NCI-H2029 treated with DMSO at 0.1 percent for 48 hours (cell line): ENCODE measurements around the gene GPR137B.
A peak's percentile ranks its signal among the peaks of the same experiment; 100 is the strongest.
"Not testable (repeated sequence)": the region's sequence is repeated elsewhere in the genome, so short reads cannot be mapped to it uniquely, and the experiment has no call there.

Experiments used
- DNase-seq: peaks from one replicate; lab custom pipeline; 2025; lab: John Stamatoyannopoulos, UW

The GPR137B gene

GRCh38 chr1:236161230-236161629 lies 18.9 kb downstream of the GPR137B start:
- no peak for DNase-seq

DNA sequence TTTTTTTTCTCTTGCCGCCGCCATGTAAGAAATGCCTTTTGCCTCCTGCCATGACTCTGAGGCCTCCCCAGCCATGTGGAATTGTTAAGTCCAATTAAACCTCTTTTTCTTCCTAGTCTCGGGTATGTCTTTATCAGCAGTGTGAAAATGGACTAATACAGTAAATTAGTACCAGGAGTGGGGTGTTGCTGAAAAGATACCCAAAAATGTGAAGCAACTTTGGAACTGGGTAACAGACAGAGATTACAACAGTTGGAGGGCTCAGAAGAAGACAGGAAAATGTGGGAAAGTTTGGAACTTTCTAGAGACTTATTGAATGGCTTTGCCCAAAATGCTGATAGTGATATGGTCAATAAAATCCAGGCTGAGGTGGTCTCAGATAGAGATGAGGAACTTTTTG lies 19.4 kb downstream of the GPR137B start:
- DNase-seq = not testable (repeated sequence)

DNA sequence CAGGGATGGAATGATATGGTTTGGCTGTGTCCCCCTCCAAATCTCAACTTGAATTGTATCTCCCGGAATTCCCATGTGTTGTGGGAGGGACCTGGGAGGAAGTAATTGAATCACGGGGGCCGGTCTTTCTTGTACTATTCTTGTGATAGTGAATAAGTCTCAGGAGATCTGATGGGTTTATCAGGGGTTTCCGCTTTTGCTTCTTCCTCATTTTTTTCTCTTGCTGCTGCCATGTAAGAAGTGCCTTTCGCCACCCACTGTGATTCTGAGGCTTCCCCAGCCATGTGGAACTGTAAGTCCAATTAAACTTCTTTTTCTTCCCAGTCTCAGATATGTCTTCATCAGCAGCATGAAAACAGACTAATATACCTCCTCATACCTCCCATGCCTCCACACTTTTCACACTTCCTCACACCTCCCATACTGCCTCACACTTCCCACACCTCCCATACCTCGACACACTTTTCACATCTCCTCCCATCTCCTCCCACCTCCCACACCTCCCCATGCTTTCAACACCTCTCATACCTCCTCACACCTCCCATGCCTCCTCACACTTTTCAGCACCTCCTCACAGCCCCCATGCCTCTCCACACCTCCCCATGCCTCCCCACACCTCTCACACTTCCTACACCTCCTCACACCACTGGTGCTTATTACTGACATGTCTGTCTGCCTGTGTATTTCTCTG lies 21.3 kb downstream of the GPR137B start:
- no peak for DNase-seq

DNA sequence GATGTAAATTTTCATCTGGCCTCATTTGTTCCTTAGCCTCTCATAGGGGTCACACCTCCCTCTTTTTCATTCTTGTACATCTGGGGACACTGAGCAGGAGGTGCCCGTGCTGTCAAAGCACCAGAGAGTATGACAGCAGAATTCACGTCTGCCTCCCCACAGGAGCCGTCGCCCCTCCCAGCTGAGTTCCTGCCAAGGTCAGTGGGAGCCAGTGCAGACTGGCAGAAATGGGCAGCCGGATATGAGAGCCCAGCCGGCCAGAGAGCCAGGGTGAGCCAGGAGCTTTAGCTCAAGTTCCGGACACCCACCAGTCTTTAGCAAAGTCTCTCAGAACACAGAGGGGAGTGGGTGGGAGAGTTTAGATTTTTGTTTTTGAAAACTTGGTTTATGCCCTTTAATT lies 21.9 kb downstream of the GPR137B start:
- DNase-seq = no peak

- no peak for DNase-seq
These were observed 23.1 kb downstream of the GPR137B start for GRCh38 chr1:236165238-236165981.

DNA sequence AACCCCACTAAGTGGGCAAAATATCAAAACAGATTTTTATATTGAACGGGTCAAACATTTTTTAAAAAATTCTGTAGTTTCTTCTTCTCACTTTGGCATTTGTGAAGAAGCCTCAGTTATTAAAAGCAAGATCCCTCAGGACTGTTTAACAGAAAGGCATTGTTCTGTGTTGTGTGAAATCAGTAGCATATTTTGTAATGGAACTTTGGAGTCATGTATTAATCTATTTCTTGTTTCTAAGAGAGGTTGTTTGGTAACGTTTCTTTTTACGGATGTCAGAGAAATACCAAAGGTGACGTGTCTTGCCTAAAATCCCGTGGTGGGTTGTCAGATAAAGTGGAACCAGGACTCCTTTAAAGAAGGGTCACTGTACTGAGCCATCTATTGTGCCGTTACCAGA lies 23.7 kb downstream of the GPR137B start:
- DNase-seq = no peak

DNA sequence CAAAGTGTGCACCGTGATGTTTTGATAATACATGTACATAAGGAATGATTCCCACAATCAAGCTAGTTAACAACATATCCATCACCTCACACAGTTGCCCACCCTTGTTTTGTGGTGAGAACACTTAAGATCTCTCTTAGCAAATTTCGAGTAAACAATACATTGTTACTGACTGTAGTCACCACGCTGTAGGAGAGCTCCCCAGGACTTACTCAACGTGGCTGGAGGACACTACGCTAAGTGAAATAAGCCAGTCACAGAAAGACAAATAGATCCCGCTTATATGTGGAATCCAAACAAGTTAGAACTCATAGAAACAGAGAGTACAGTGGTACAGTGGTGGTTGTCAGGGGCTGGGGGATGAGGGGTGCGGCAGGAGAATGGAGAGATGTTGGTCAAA lies 24.8 kb downstream of the GPR137B start:
- DNase-seq = no peak

- DNase-seq = no peak
These were observed 25.2 kb downstream of the GPR137B start for GRCh38 chr1:236167578-236167977.

GRCh38 chr1:236168716-236169429 lies 26.5 kb downstream of the GPR137B start:
- peak; percentile 50 for DNase-seq

DNA sequence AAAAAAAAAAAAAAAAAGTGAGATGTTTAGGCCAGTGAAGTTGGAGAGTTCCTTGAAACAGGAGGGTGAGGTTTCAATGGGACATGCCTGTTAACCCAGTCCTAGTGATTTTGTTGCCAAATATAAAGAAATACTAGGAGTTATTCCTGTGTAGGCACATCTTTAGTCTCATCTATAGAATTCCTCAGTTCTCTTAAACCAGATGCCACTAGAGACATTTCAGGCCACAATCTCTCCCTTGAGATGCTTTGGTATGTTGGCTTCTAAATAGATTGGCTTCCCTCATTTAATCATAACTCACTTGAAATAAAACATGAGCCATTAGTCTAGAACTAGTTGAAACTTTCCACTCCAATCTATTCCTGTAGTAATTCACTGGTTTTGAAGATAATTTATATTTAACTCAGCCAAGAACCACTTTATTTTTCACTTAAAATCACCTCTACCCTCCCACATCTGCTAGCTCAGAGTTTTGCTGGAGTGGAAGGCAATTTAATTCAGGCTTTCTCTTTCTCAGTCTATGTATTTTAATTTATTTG lies 29.8 kb downstream of the GPR137B start:
- no peak for DNase-seq

GRCh38 chr1:236173174-236173767 lies 30.9 kb downstream of the GPR137B start:
- DNase-seq = no peak

- no peak for DNase-seq
These were observed 33.5 kb downstream of the GPR137B start for GRCh38 chr1:236175642-236176336.

DNA sequence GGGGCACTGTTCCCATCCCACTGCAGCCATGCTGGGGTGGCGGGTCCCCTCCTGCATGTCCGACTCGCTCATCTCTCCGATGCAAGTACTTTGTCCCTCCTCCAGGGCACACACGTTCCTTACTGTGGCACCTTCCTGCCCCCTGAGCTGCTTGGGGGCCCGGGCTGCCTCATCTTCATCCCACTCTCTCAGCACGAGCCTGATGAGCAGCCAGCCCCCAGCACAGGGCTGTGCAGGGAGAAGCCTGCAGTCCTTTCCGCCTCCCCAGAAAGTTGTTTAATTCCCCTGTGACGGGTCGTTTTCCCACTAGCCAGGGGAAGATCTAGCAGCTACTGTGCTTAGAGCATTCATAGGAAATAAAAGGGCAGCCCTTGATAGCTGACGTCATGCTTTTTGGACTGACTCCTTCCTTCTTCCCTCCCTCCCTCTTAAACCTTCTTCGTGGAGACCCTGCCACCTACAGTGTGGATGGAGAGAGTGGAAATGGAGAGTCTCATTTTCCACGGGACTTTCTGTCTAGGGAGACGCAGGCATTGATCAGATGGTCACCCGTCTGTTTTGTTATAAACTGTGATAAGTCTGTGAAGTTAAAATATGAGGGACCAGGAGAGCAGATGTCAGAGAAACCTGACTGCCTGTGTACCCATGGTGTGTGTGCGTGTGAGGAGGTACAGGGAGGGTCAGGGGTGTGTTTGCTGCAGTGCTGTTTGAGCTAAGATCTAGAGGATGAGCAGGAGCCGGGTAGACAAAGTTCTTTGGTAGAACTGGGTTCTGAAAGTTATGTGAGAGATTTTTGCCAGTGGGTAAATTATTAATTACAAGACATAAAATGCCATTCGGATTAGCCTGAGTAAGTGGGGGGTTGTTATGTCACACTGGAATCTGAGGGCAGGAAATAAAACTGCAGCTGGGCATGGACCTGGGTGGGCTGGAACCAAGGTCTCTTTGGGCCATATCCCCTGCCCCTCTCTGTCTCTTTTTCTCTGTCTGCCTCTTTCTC lies 34.3 kb downstream of the GPR137B start:
- no peak for DNase-seq

- no peak for DNase-seq
These were observed 37.3 kb downstream of the GPR137B start for GRCh38 chr1:236179634-236180033.

GRCh38 chr1:236181059-236181458 lies 38.7 kb downstream of the GPR137B start:
- no peak for DNase-seq

DNA sequence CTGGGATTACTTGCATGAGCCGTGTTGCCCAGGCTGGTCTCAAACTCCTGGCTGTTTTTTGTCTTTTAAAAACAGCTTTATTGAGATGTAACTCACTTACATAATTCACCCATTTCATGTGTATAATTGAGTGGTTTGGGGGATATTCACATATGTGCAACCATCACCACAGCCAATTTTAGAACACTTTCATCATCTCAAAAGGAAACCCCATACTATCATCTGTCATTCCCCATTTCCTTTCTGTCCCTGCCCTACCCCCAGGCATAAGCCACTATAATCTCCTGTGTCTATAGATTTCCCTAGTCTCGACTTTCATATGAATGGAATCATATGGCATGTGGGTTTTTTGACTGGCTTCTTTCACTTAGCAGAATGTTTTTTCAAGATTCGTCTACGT lies 43.3 kb downstream of the GPR137B start:
- DNase-seq = no peak

- DNase-seq = not testable (repeated sequence)
These were observed 44.1 kb downstream of the GPR137B start for GRCh38 chr1:236186471-236186870.

DNA sequence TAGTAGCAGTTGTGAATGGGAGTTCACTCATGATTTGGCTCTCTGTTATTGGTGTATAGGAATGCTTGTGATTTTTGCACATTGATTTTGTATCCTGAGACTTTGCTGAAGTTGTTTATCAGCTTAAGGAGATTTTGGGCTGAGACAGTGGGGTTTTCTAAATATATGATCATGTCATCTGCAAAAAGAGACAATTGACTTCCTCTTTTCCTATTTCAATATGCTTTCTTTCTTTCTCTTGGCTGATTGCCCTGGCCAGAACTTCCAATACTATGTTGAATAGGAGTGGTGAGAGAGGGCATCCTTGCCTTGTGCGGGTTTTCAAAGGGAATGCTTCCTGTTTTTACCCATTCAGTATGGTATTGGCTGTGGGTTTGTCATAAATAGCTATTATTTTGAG lies 45.7 kb downstream of the GPR137B start:
- not testable (repeated sequence) for DNase-seq

- DNase-seq = no peak
These were observed 50.8 kb downstream of the GPR137B start for GRCh38 chr1:236193184-236193583.

- DNase-seq = no peak
These were observed 58.6 kb downstream of the GPR137B start for GRCh38 chr1:236200925-236201324.
